Muscle of leg (tissue), 11 donors: ENCODE results near the gene TSPAN4. TPM values are rescaled to one million over a fixed set of nuclear protein-coding genes. Genes with fewer than 3 reads are reported as not detected.

Source experiments
- DNase-seq: peaks from one replicate; pipeline ENCODE4 v3.0.0; 2013
- H3K27ac ChIP-seq: one replicate; pipeline ENCODE4 v1.5.1; 2013; ENCODE audit warnings: mild to moderate bottlenecking, low read length, control low read depth
- H3K27me3 ChIP-seq: one replicate; pipeline ENCODE4 v1.6.1; 2013; ENCODE audit warnings: low read length; ENCODE audit not compliant: control insufficient read depth, insufficient read depth
- H3K36me3 ChIP-seq: one replicate; pipeline ENCODE4 v1.6.1; 2013; ENCODE audit warnings: low read length; ENCODE audit not compliant: control insufficient read depth, insufficient read depth
- H3K4me1 ChIP-seq: one replicate; pipeline ENCODE4 v1.6.1; 2013; ENCODE audit warnings: low read length; ENCODE audit not compliant: control insufficient read depth, insufficient read depth
- H3K4me3 ChIP-seq: one replicate; pipeline ENCODE4 v1.5.1; 2013; ENCODE audit warnings: low read length, control low read depth
- H3K9me3 ChIP-seq: replicated peaks from 2 replicates; pipeline ENCODE4 v1.6.1; 2013; ENCODE audit warnings: low read depth, low read length; ENCODE audit not compliant: control insufficient read depth
- WGBS: methylation state at CpG from one replicate; pipeline ENCODE4 v1.1.5; 2013; ENCODE audit warnings: missing lambda C conversion rate; ENCODE audit not compliant: insufficient coverage; 5-methylcytosine and 5-hydroxymethylcytosine counted together
- polyA plus RNA-seq, 8 donors: library from polyadenylated mRNA; unstranded; fragments of 120-200 nt; gene quantifications; one replicate each; pipeline versions ENCODE4 v1.2.1 to v1.2.3, GENCODE V29; 2013; ENCODE audit warnings: inconsistent platforms in 1 of 8, low replicate concordance in 1 of 8; ENCODE audit not compliant: insufficient read length in 8 of 8, insufficient read depth in 1 of 8
- total RNA-seq: library from RNA; stranded (reverse); fragments of 120-200 nt; gene quantifications from one replicate; pipeline ENCODE4 v1.2.4, GENCODE V29; 2013

TSPAN4 gene
- total and polyA plus RNA-seq, 9 donors: 48.0 to 75.9 (median 63.3) TPM

GRCh38 chr11:889257-889656, 46.6 kb downstream of the TSPAN4 start:
- H3K27ac ChIP-seq: peak overlapping the region; percentile 49
- no peak for DNase-seq
- H3K9me3 ChIP-seq: no peaks in the 10 kb centered on the region
- H3K4me3 ChIP-seq: no peak overlapping the region
- H3K4me1 ChIP-seq: peaks cover 47% of the 10 kb centered on the region
- WGBS: 90% methylated on average over 13 of the region's 13 CpGs
- H3K36me3 ChIP-seq: peaks cover 36% of the 10 kb centered on the region
- H3K27me3 ChIP-seq: no peaks in the 10 kb centered on the region

- WGBS: 80% methylated on average over 32 of the region's 32 CpGs
These were observed 47.2 kb downstream of the TSPAN4 start for GRCh38 chr11:889687-890475.

GRCh38 chr11:890794-891540, 48.3 kb downstream of the TSPAN4 start:
- peak overlapping the region; percentile 29 for H3K27ac ChIP-seq
- peaks cover 47% of the 10 kb centered on the region for H3K4me1 ChIP-seq
- DNase-seq: no peak
- no peaks in the 10 kb centered on the region for H3K27me3 ChIP-seq
- WGBS: 51% methylated on average over 15 of the region's 27 CpGs
- H3K36me3 ChIP-seq: peaks cover 38% of the 10 kb centered on the region
- no peaks in the 10 kb centered on the region for H3K9me3 ChIP-seq
- H3K4me3 ChIP-seq: no peak overlapping the region

More at GRCh38 chr11:889687-890475, 47.2 kb downstream of the TSPAN4 start:
- no peaks in the 10 kb centered on the region for H3K9me3 ChIP-seq
- H3K4me3 ChIP-seq: no peak overlapping the region
- no peaks in the 10 kb centered on the region for H3K27me3 ChIP-seq
- peak; percentile 53 for DNase-seq
- H3K27ac ChIP-seq: peak overlapping the region; percentile 62
- H3K36me3 ChIP-seq: peaks cover 34% of the 10 kb centered on the region
- H3K4me1 ChIP-seq: peaks cover 47% of the 10 kb centered on the region

GRCh38 chr11:893008-893654, 50.5 kb downstream of the TSPAN4 start:
- DNase-seq: no peak
- Histone ChIP-seq H3K27me3 (no peaks in the 10 kb centered on the region), H3K4me3 (no peak overlapping the region), H3K27ac (no peak overlapping the region), H3K36me3 (peaks cover 18% of the 10 kb centered on the region), H3K9me3 (no peaks in the 10 kb centered on the region), H3K4me1 (peaks cover 51% of the 10 kb centered on the region)
- WGBS: 69% methylated on average over 8 of the region's 13 CpGs

GRCh38 chr11:894575-895201, 52.0 kb downstream of the TSPAN4 start:
- Histone ChIP-seq H3K4me1 (peaks cover 37% of the 10 kb centered on the region), H3K4me3 (no peak overlapping the region), H3K27me3 (no peaks in the 10 kb centered on the region), H3K9me3 (no peaks in the 10 kb centered on the region), H3K36me3 (peaks cover 31% of the 10 kb centered on the region), H3K27ac (no peak overlapping the region)
- 84% methylated on average over 9 of the region's 12 CpGs for WGBS
- no peak for DNase-seq

GRCh38 chr11:895331-896110, 52.9 kb downstream of the TSPAN4 start:
- WGBS: 68% methylated on average over 26 of the region's 26 CpGs

GRCh38 chr11:897253-898142, 54.8 kb downstream of the TSPAN4 start:
- no peaks in the 10 kb centered on the region for H3K9me3 ChIP-seq
- peak; percentile 74 for DNase-seq
- H3K36me3 ChIP-seq: peaks cover 50% of the 10 kb centered on the region
- H3K4me1 ChIP-seq: peaks cover 12% of the 10 kb centered on the region
- H3K27me3 ChIP-seq: no peaks in the 10 kb centered on the region
- H3K27ac ChIP-seq: no peak overlapping the region
- WGBS: 48% methylated on average over 12 of the region's 17 CpGs
- H3K4me3 ChIP-seq: no peak overlapping the region

More at GRCh38 chr11:895331-896110, 52.9 kb downstream of the TSPAN4 start:
- Histone ChIP-seq H3K36me3 (peaks cover 34% of the 10 kb centered on the region), H3K27ac (no peak overlapping the region), H3K4me1 (peaks cover 29% of the 10 kb centered on the region), H3K9me3 (no peaks in the 10 kb centered on the region), H3K27me3 (no peaks in the 10 kb centered on the region), H3K4me3 (no peak overlapping the region)
- DNase-seq: no peak

GRCh38 chr11:898143-898511, 55.5 kb downstream of the TSPAN4 start:
- Histone ChIP-seq H3K4me3 (no peak overlapping the region), H3K36me3 (peaks cover 57% of the 10 kb centered on the region)
- WGBS: 43% methylated on average over 6 of the region's 10 CpGs

More at GRCh38 chr11:898143-898511, 55.5 kb downstream of the TSPAN4 start:
- no peaks in the 10 kb centered on the region for H3K9me3 ChIP-seq
- H3K27me3 ChIP-seq: no peaks in the 10 kb centered on the region
- peaks cover 11% of the 10 kb centered on the region for H3K4me1 ChIP-seq
- DNase-seq: no peak
- no peak overlapping the region for H3K27ac ChIP-seq
